Caki2 (cell line): ENCODE results near the gene HP1BP3. TPM values are rescaled to one million over a fixed set of nuclear protein-coding genes. Genes with fewer than 3 reads are reported as not detected.
A peak's percentile ranks its signal among the peaks of the same experiment; 100 is the strongest.
"Not testable (repeated sequence)": the region's sequence is repeated elsewhere in the genome, so short reads cannot be mapped to it uniquely, and the experiment has no call there.

Source experiments
- DNase-seq: peaks from one replicate; pipeline ENCODE4 v3.0.0-alpha.2; 2015; ENCODE audit warnings: low read depth
- in situ Hi-C: cut with HindIII; loops from 2 replicates; pipeline ENCODE4 v1.10.0; 2016; ENCODE audit warnings: low sequenced_read_pairs, low pct_unique_long_range_greater_than_20kb, mixed read lengths
- total RNA-seq: library from RNA; depleted of rRNA; stranded (reverse); fragments of >200 nt; shearing (Covaris generic); gene quantifications from 2 replicates; pipeline ENCODE4 v1.2.3, GENCODE V29; 2014; ENCODE audit warnings: low replicate concordance

HP1BP3 gene
- total RNA-seq, 1 experiment from 2014 or later = 242 TPM

DNA sequence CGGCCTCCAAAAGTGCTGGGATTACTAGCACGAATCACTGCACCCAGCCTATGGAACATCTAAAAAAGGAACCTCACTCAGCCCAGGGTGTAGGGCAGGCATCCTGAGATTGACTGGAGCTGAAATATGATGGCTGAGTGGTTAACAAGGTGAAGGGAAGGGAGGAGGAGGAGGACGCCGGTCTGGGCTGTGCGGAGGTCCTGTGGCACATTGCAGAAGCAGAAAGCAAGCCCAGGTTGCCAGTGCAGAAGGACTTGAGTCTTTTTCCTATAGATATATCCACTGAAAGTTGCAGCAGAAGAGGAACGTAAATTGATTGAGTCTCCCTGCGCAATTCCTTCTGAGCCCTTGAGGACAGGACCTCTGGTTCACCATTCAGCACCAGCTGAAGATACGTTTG is 67.8 kb downstream of the HP1BP3 start:
- in situ Hi-C loops = no loop called here
- DNase-seq = no peak

DNA sequence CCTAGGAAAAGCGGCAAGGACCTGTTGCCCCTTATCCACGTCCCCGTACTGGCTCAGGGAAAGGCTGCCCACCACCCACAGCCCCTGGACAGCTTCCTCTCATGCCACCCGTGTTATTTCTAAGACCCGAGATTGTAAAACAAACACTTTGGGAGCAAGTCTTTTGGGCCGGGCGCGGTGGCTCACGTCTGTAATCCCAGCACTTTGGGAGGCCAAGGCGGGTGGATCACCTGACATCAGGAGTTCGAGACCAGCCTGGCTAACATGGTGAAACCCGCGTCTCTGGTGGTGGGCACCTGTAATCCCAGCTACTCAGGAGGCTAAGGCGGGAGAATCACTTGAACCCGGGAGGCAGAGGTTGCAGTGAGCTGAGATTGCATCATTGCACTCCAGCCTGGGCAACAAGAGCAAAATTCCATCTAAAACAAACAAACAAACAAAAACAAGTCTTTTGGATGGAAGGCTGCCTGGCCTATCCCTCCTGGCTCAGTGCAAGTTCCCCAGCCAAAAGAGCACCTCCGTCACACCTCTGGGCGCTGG is 68.7 kb downstream of the HP1BP3 start:
- in situ Hi-C loops, DNase-seq: not testable (repeated sequence)

DNA sequence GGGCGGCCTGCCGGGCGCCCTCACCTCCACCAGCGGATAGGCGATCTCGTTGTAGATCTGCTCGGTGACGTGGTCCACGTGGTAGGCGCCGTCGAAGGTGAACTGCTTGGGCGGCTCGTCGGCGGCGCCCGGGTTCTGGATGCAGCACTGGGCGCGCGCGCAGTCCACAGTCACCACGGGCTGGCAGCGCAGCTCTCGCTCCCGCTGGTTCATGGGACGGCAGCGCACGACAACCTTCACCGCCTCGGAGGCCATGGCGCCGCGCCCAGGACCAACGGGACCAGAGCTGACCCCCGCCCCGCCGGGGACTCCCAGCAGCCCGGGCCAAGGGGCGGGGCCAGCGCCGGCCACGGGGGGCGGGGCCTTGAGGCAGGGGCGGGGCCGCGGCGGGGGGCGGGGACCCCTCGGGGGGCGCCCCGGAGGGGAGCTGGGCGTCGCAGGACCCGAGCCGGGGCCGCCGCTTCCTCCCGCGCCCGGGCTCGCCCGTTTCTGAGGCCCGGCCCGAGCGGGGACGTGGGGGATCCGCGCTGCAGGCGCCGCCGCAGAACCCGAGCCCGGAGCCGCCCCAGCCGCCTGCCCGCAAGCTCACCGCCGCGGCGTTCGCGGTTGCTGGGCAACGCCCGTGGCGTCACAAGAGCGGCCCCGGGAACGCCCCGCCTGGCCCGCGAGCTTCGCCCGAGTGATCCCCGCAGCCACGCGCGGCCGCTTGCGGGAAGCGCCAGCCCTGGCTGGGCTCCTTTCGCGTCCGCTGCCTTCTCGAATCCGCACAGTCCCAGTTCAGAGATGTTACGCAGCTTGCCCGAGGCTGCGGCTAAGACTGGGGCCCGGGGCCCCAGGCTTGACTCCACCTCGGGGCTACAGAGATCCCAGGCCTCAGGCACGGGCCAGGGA is 69.4 kb downstream of the HP1BP3 start, which contains the start of gene KIF17:
Gene KIF17 (minus strand): TSS at position 556 of the 891 bp plus-strand sequence. CDS start 301 bp downstream, at position 255.
- in situ Hi-C loops = no loop called here
- DNase-seq = peak; percentile 74

DNA sequence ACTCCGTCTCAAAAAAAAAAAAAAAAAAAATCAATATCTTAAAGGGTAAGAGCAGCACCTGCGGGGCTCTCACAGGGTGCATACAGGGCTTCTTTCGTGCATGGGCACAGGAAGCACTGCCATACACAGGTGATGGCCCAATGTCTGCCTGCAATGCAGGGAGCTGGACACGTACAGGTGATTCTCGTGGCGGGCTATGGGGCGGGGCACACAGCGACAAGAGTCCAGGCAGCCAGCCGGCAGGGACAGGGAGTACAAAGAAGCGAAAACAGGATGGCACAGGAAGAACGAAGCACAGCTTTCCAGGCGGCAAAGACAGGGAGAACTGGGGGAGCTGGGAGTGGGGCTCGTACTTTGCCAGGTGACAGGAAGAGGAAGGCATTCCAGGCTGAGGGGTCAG is 70.9 kb downstream of the HP1BP3 start:
- in situ Hi-C loops = no loop called here
- no peak for DNase-seq

DNA sequence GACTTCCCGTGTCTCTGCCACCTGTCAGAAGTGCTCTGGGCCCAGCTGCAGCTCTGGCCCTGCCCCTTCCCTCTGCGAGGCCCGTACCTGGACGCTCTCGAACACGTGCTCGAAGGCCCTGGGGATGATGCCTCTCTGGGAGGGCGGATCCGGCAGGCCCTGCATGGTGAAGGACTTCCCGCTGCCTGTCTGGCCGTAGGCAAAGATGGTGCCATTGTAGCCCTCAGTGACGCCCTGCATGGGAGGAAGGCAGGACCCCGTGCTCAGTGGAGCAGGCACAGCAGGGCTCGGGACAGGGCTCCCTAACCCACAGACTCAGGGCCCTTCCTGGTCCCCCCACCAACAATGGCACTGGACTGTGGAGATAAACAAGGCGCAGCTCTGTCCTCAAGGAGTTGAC is 71.7 kb downstream of the HP1BP3 start:
- in situ Hi-C loops = no loop called here

DNA sequence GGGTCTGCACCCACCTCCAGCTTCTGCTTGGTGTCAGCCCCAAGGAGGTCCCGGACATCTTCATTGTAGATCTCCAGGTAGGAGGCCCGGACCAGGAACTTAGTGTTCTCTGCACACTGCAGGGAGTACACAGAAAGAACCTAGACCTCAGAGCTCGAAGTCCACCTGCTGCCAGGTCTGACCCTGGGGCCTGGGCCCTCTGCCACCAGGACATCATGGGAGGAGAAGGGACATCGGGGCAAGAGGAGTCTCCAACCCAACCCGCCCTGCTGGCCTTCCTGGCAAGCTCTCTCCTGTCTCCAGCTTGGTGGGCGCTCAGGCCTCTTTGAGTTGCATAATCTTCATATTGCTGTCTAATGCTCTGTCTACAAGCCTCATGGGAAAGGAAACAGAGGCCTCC is 73.7 kb downstream of the HP1BP3 start:
- DNase-seq = no peak
- in situ Hi-C loops = no loop called here

More for the DNA sequence above, 71.7 kb downstream of the HP1BP3 start:
- DNase-seq = no peak

DNA sequence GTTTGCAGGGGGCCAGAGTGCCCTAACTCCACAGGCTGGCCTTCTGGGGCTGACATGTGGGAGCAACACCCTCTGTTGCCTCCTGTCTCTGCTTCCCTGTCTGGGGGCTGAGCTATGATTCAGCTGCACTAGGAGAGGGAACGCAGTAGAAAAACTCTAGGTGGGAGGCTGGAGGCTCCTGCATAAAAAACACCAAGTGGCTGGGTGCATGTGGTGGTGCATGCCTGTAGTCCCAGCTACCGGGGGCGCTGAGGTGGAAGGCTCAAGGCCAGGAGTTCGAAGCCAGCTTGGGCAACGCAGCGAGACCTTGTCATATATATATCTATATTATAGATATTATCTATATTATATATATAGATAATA is 74.9 kb downstream of the HP1BP3 start:
- in situ Hi-C loops = no loop called here
- no peak for DNase-seq

DNA sequence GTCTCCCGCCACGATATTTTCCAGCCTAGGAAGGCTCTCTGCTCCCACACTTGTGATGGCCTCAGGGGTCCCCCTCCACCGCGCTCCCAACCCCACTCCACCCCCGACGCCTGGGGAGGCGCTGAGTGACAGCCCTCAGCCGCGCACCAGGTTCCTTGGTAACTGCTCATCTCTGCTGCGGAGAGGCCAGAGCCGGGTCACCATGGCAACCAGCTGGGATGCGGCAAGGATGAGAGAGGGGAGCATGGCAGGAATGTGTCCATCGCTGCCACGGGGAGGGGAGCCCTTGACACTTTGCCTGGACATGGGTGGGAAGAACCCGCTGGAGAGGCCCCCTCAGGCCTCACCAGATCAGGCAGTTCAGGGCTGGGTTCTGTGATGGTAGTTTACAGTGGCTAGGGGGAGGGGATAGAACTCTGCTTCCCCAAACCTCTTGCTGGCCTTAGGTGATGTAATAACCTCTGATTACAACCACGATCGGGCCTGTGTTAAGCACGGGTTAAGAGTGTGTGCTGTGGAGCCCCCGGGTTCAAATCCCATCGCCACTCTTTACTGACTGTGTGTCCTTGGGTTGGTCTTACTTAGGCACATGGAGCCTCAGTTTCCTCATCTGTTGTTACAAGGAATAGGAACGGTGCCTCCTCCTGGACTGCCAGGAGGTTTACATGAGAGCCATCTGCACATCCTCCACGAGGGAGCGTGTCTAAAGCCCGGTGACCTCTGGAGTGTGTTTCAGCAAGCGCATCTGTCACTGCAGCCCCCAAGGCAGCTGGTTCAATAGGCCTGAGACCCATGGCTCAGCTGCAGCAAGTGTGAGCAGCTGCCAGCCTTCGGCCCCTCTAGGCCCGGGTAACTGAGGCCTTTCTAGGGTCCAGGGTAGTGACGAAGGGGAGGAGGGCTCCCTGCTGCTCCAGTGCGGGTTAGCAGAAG is 75.6 kb downstream of the HP1BP3 start:
- in situ Hi-C loops = no loop called here
- no peak for DNase-seq

DNA sequence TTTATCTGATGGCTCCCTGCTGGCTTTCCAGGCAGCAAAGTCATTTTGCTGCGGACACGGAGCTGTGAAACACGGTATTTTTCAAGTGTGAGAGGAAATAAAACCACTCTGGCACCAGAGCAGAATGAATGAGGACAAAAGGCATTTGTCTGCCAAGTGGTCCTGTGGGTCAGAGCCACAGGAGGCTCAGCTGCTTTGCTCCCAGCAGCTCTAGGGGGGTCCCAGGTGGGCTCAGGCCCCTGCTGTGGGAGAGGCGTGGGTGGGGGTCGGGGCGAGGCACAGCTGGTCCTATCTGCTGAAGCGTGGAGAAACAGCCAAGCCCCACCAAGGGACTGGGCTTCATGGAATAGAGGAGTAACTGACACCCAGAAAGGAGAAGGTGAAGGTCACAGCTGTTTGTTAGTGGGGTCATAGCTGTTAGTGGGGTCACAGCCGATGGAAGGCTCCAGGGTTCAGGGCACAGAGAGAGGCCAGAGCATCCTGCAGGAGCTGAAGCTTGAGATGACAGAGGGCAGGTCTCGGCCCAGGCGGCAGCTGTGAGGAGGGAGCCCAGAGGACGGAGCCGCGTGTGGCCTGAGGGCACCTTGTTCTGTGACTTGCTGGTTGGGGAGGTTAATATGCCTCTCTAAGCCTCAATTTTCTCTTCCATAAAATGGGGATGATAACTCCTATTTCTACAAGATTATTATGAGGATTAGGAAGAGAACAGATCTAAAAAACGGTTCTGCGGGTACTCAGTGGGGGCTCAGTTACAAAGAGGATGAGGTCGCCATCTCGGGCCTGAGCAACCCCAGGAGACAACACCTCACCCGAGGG is 76.4 kb downstream of the HP1BP3 start:
- in situ Hi-C loops = no loop called here
- DNase-seq = no peak

DNA sequence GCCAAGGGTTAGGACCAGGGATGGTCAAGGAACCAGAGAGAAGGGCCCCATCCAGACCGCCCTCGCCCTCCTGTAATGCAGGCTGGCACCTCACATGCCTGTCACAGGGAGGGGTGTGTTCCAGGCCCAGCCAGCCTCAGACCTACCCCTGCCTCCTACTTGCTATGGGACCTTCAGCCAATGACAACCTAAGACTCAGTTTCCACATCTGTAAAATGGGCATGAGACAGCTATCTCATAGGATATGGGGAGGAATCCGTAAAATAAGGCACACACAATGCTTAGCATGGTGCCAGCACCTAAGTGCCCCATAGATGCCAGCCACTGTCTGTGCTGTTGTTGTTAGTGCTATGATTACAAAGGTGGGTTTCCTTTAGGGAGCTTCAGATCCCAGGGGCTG is 77.2 kb downstream of the HP1BP3 start:
- in situ Hi-C loops = no loop called here
- DNase-seq = no peak

DNA sequence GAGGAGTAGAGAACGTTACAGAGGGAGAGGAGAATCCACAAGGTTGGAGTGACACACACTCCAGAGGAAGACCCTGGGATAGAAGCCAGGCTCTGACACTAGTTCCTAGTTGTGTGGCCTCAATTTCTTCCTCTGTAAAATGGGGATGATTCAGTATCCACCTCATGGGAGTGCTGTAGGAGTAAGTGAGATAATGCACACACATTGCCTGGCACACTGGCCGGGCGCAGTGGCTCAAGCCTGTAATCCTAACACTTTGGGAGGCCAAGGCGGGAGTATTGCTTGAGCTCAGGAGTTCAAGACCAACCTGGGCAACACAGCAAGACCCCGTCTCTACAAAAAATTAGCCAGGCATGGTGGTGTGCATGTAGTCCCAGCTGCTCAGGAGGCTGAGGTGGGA is 78.2 kb downstream of the HP1BP3 start:
- in situ Hi-C loops = no loop called here
- no peak for DNase-seq

DNA sequence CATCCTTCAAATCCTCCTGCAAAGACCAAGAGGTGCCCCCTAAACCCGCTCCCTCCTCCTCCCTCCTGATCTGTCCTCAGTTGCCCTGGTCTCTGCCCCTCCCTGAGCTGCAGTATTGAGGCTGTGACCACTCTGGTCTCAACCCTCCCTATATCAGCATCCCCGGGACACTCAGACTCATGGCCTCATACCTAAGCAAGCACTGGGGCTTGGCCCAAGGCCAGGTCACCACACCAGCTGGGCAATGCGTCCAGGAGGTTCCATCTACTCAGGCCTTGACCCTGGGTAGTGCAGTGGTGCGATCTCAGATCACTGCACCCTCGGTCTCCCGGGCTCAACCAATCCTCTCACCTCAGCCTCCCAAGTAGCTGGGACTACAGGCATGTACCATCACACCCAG is 79.0 kb downstream of the HP1BP3 start:
- in situ Hi-C loops = no loop called here

DNA sequence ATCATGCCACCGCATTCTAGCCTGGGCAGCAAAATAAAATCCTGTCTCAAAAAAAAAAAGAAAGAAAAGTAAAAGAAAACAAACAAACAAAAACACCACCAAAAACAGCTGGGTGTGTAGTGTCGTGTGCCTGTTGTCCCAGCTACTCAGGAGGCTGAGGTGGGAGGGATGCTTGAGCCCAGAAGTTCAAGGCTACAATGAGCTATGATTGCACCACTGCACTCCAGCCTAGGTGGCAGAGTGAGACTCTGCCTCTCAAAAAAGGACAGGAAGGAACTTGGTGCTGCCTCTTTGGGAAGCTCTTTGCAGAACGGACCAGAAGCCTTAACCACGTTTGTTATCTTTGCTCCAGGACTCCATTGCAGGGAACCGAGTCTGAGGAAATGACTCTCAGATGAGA is 80.3 kb downstream of the HP1BP3 start:
- in situ Hi-C loops = no loop called here
- DNase-seq = no peak

More for the DNA sequence above, 79.0 kb downstream of the HP1BP3 start:
- DNase-seq = no peak

DNA sequence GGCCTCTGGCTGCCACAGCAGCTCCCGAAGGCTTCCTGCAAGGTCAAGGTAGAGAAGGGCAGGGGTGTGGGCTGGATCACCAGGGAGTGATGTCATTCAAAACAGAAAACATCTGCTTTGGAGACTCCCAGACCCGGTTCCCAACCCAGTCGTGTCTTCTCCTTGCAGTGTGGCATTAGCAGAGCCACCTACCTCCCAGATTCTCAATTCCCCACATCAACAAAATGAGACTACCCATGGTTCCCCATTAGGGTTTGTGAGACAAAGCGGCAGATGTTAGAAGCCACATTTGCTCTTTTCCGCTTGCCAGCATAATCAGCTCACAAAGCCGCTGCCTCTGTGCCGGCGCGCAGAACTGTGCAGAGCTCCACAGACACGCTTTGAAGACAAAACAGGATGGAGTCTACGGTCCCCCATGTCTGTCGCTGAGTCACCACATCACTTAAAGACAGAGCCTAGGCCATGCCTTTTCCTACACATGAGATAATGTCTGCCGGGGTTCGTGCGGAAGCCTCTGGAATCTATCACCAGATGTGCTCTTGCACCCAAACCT is 81.8 kb downstream of the HP1BP3 start:
- DNase-seq = no peak
- in situ Hi-C loops = no loop called here

DNA sequence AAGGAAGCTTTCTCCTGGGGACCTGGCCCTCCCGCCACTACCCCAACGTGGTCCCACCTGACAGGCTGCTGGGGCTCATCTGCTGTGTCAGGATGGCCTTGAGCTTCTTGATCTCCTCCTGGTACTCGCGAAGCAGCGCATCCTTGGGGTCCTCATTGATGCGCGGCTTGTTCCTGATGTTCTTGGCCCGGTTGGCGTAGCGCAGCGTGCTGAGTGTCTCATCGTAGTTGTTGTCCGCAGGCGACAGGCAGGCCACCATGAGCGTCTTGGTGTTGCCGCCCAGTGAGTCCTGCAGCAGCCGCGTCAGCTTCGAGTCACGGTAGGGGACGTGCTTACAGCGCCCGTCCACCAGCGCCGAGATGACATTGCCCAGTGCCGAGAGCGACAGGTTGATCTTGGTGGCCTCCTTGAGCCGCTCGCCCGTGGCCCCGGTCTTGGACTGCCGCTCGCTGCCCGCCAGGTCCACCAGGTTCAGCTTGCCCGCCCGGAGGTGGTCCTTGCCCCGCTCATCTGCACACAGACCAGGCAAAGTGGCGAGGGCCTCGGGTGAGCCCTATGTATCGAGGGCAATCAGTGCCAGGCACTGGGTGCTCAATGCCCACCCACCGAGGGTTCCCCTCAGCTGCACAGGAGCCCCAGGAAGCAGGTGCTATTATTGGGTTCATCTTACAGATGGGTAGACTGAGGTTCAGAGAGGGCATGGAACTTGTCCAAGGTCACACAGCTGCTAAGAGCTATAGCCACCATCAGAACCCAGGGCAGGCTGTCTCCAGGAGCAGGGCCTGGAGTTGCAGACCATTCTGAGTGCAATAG is 82.5 kb downstream of the HP1BP3 start:
- in situ Hi-C loops = no loop called here
- no peak for DNase-seq

DNA sequence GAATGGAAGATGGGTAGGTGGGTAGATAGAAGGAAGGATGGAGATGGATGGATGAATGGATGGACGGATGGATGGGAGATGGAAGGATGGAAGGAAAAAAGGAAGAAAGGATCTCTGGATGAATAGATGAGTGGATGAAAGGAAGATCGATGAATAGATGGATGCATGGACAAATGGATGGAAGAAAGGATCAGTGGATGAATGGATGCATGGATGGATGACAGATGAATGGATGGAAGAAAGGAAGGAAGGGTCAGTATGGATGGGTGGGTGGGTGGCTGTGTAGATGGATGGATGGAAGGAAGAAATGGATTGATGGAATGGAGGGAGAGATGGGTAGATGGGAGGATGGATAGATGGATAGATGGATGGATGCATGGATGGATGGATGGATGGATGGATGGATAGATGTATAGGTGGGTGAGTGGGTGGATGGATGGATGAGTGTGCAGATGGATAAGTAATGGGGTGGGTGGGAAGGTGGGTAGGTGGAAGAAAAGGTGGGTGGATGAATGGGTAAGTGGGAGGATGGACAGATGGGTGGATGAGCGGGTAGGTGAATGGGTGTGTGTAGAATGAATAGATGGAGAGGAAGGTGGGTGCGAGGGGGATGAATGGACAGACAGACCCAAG is 83.9 kb downstream of the HP1BP3 start:
- no peak for DNase-seq
- in situ Hi-C loops = no loop called here

DNA sequence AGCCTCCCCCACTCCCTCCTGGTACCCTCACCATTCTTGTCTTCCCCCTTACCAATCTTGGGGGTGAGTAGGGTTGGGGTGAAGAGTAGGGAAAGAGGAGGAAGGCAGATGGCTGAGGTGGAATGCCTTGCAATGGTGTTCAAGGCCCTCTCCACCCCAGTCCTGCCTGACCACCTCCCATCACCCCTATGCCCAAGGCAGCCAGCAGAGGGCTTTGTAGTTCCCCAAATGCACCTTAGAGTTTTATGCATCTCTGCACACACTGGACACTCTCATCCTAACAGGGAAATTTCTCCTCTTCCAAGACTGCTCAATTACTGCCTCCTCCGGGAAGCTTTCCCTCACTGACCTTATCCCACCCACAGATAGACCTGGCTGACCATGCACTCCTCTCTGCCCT is 84.7 kb downstream of the HP1BP3 start:
- no peak for DNase-seq
- in situ Hi-C loops = no loop called here
